Endothelial cell (in vitro differentiated cells): ENCODE results near the gene TMEM247. TPM values are rescaled to one million over a fixed set of nuclear protein-coding genes. Genes with fewer than 3 reads are reported as not detected.

Experiments
- DNase-seq: peaks from one replicate; pipeline ENCODE4 v3.0.0; 2021; ENCODE audit warnings: low spot score
- H3K27ac Mint-ChIP-seq: one replicate; pipeline ENCODE4 v1.8.0; 2021; ENCODE audit warnings: mixed read lengths, inconsistent platforms; ENCODE audit not compliant: unreplicated experiment
- H3K27me3 Mint-ChIP-seq: one replicate; pipeline ENCODE4 v1.8.0; 2021; ENCODE audit warnings: mild to moderate bottlenecking, moderate library complexity, mixed read lengths, inconsistent platforms; ENCODE audit not compliant: unreplicated experiment
- H3K36me3 Mint-ChIP-seq: one replicate; pipeline ENCODE4 v1.8.0; 2021; ENCODE audit warnings: mild to moderate bottlenecking, low read depth, mixed read lengths, inconsistent platforms; ENCODE audit not compliant: unreplicated experiment
- H3K4me1 Mint-ChIP-seq: one replicate; pipeline ENCODE4 v1.8.0; 2021; ENCODE audit warnings: mild to moderate bottlenecking, mixed read lengths, inconsistent platforms; ENCODE audit not compliant: unreplicated experiment
- H3K4me3 Mint-ChIP-seq: one replicate; pipeline ENCODE4 v1.8.0; 2021; ENCODE audit warnings: mild to moderate bottlenecking, mixed read lengths, inconsistent platforms; ENCODE audit not compliant: unreplicated experiment
- H3K9me3 Mint-ChIP-seq: one replicate; pipeline ENCODE4 v1.8.0; 2021; ENCODE audit warnings: mixed read lengths, inconsistent platforms; ENCODE audit not compliant: unreplicated experiment
- total RNA-seq: library from RNA; stranded (reverse); fragmentation: NEBNext Ultra II Directional; extraction: Animal tissue kit (Norgen Biotek cat#: 25700); gene quantifications from one replicate; pipeline ENCODE4 v1.2.1, GENCODE V29; 2021; ENCODE audit not compliant: unreplicated experiment
- TF ChIP-seq, protein P1 (sequence below): fragments of 200-600 bp; sonication (generic); IDR thresholded peaks from one replicate; pipeline ENCODE4 v1.5.0; 2021; ENCODE audit warnings: antibody characterized with exemption; ENCODE audit not compliant: unreplicated experiment

The TMEM247 gene
- total RNA-seq, 1 donor from 2014 or later: not detected

DNA sequence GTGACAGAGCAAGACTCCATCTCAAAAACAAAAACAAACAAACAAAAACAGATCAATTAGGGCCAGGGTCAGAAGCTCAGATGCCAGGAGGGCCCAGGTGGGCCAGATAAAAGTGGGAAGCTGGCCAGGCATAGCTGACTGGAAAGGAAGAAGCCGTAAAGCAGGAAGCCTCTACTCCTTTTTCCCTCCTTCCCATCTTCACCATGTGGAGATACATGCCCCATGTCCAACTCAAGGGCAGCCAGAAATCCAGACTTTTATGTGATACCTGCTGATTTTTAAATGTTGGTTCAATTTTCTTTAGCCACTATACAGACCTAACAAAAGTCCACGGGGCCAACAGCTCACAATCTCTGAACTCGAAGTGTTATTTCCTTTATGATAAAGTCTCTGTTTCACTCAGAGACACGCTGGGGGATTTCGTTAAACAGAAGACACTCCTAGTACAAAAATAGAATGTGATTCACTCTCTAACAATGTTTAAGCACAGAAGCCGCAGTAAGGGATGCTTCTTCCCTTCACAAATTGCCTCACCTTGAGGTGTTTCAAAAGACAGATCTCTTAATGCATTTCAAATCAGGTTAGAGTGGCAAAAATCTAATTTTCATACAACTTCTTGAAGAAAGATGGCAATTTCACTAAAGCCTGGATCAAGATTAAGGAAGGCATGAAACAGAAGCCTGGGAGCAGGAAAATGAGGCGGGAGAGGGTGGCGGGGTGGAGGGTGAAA, 14.0 kb downstream of the TMEM247 start:
- Mint-ChIP-seq H3K4me3 (no peak overlapping the region), H3K36me3 (no peaks in the 10 kb centered on the region), H3K9me3 (no peaks in the 10 kb centered on the region), H3K27me3 (peaks cover 5% of the 10 kb centered on the region), H3K4me1 (no peaks in the 10 kb centered on the region), H3K27ac (no peak overlapping the region)
- TF ChIP-seq, protein P1, sequence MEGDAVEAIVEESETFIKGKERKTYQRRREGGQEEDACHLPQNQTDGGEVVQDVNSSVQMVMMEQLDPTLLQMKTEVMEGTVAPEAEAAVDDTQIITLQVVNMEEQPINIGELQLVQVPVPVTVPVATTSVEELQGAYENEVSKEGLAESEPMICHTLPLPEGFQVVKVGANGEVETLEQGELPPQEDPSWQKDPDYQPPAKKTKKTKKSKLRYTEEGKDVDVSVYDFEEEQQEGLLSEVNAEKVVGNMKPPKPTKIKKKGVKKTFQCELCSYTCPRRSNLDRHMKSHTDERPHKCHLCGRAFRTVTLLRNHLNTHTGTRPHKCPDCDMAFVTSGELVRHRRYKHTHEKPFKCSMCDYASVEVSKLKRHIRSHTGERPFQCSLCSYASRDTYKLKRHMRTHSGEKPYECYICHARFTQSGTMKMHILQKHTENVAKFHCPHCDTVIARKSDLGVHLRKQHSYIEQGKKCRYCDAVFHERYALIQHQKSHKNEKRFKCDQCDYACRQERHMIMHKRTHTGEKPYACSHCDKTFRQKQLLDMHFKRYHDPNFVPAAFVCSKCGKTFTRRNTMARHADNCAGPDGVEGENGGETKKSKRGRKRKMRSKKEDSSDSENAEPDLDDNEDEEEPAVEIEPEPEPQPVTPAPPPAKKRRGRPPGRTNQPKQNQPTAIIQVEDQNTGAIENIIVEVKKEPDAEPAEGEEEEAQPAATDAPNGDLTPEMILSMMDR: no peak
- no peak for DNase-seq

DNA sequence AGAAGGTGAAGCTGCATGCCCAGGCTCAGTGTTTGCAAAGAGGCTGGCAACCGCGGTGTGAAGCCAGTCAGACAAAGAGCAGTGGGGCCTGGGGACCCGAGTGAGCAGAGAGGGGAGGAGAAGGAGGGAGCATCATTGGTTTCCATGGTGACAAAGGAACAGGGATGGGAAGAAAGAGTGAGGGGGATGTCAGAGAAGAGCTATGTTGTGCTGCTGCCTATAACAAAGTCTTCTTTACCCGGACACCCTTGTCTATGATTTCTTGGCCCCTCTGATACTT, 14.5 kb downstream of the TMEM247 start:
- no peaks in the 10 kb centered on the region for H3K9me3 Mint-ChIP-seq
- H3K4me3 Mint-ChIP-seq: no peak overlapping the region
- peaks cover 5% of the 10 kb centered on the region for H3K27me3 Mint-ChIP-seq
- no peak for DNase-seq
- no peak overlapping the region for H3K27ac Mint-ChIP-seq
- TF ChIP-seq, protein P1: no peak
- H3K36me3 Mint-ChIP-seq: no peaks in the 10 kb centered on the region
- no peaks in the 10 kb centered on the region for H3K4me1 Mint-ChIP-seq

DNA sequence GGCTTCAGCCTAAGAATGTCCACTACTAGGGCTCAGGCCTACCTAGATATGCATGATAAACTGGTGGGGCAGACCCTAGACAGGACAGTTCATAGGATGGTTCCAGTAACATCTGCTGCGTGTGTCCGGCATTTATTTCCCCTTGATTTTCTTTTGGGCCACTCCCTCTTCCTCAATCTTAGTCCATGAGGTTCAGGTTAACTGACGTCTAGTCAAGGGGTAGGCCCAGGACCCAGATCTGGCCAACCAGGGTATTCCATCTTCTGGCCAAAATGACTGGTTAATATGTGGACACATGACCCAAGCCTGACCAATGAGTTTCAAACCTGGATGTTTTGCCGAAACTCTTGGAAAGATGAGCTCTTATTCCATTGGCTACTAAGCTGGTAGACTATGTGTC, 15.2 kb downstream of the TMEM247 start:
- Mint-ChIP-seq H3K4me3 (no peak overlapping the region), H3K36me3 (no peaks in the 10 kb centered on the region), H3K27me3 (peaks cover 8% of the 10 kb centered on the region), H3K9me3 (no peaks in the 10 kb centered on the region), H3K4me1 (no peaks in the 10 kb centered on the region), H3K27ac (no peak overlapping the region)
- no peak for DNase-seq
- TF ChIP-seq, protein P1: no peak

DNA sequence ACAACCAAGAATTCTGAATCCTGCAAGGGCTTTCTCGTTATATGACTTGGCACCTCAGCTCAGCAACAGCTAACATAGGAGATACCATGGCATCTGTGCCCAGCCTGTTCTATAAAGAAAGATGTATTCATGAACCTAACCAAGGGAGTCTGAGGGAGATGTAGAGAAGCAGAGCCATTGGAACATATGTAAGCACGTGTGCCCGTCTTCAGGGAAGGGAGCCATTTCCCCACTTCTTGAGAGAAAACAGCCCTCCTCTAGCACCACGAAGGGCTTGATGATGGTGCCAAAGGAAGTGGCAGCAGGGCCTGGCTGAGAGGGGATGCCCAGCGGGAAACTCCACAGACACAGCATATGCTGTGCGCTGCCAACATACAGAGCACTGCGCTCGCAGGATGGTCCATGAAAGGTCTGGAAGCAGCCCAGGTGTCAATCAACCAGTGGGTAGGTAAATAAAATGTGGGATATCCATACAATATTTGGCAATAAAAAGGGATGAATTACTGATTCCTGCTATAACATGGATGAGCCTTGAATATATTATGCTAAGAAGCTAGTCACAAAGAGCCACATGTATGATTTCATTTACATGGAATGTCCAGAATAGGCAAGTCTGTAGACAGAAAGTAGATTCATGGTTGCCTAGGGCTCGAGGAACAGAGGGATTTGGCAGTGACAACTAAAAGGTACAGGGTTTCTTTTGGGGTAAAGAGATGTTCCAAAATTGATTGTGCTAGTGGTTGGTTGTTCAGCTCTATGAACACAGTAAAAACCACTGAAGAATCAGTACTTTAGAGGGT, 16.1 kb downstream of the TMEM247 start:
- Mint-ChIP-seq H3K27ac (no peak overlapping the region), H3K27me3 (peaks cover 7% of the 10 kb centered on the region), H3K36me3 (no peaks in the 10 kb centered on the region), H3K9me3 (no peaks in the 10 kb centered on the region), H3K4me1 (peaks cover 4% of the 10 kb centered on the region), H3K4me3 (no peak overlapping the region)
- TF ChIP-seq, protein P1: no peak
- no peak for DNase-seq

DNA sequence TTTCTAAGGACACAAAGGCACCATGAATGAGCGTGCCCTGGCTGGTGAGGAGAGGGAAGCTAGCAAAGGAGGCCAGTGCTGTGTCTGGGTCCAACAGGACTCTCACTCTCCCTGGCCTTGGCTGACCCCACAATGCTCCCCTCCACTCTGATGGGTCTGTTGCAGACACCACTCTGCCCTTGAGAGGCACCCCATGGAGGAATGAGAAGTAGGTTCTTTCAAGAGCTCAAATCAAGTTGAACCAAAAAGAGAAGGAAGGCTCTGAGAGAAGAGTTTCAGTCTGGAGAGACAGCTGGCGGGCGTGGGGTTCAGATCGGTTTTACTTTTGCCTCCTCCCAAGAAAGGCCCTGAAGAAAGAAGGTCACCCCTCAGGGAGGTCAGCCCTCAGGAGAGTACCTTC, 18.4 kb downstream of the TMEM247 start:
- Mint-ChIP-seq H3K27me3 (peaks cover 7% of the 10 kb centered on the region), H3K36me3 (no peaks in the 10 kb centered on the region), H3K9me3 (no peaks in the 10 kb centered on the region), H3K4me1 (peaks cover 5% of the 10 kb centered on the region), H3K27ac (no peak overlapping the region), H3K4me3 (no peak overlapping the region)
- DNase-seq: no peak
- TF ChIP-seq, protein P1: no peak
